Measurements from ENCODE around the gene RASSF5. TPM values are rescaled to one million over a fixed set of nuclear protein-coding genes. Genes with fewer than 3 reads are reported as not detected.
A peak's percentile ranks its signal among the peaks of the same experiment; 100 is the strongest.

RASSF5 gene
- total and polyA plus RNA-seq, 10 of the 15 experiments (the other 5 are each of a cell fraction or from before 2014, with no cell fraction given) = 14.0 to 89.6 (median 68.9) TPM

GRCh38 chr1:206555473-206555935, 48.2 kb downstream of the RASSF5 start:
- Histone ChIP-seq H3K27me3 (replicated peaks in 1 of 2; ENCODE audit: control insufficient read depth in 2 of 2, insufficient read depth in 2 of 2, low read length in 1 of 2) (no peaks in the 10 kb centered on the region), H4K20me1 (ENCODE audit: control insufficient read depth, insufficient read depth) (no peaks in the 10 kb centered on the region), H3K4me2 (ENCODE audit: control insufficient read depth, insufficient read depth) (peak overlapping the region; percentile 84), H3K36me3 (ENCODE audit: control insufficient read depth in 2 of 2, insufficient read depth in 2 of 2, low read length in 1 of 2) (no peaks in the 10 kb centered on the region), H2AFZ (ENCODE audit: control insufficient read depth, low read depth, low read length) (peak overlapping the region; percentile 45), H3K4me3 (peak overlapping the region; percentile 34; the same call in 1 of the 2 replicates), H3K79me2 (ENCODE audit: control insufficient read depth, insufficient read depth, low read length) (peaks cover 48% of the 10 kb centered on the region), H3K27ac (ENCODE audit: control insufficient read depth, insufficient read depth) (peak overlapping the region; percentile 98), H3K9ac (ENCODE audit: control insufficient read depth, insufficient read depth, low read length) (peak overlapping the region; percentile 98), H3K9me3 (replicated peaks; ENCODE audit: control insufficient read depth, insufficient read depth, low read length) (no peaks in the 10 kb centered on the region), H3K4me1 (ENCODE audit: control insufficient read depth, insufficient read depth, low read length) (peaks cover 31% of the 10 kb centered on the region)
- intact Hi-C loops (cut with micrococcal nuclease; ENCODE audit: unreplicated experiment) (loop anchor here (5.0 kb wide), 2 partner anchors 83 to 127 kb away; partner anchors contain the start of genes IKBKE and MAPKAPK2), in situ Hi-C loops (cut with MboI) (no loop called here)
- ChIA-PET CTCF (interaction anchor here (0.7 to 18.4 kb wide), 24 partner anchors 9 to 170 kb away, joined by 3 to 330 read pairs (median 6); partner anchors contain the start of genes EIF2D, IKBKE and RASSF5), POLR2A (interaction anchor here (0.8 to 7.0 kb wide), 15 partner anchors 9 to 90 kb away, joined by 3 to 66 read pairs (median 8); partner anchors contain the start of genes IKBKE and RASSF5), RAD21 (ENCODE audit: unreplicated experiment) (interaction anchor here (0.7 to 9.0 kb wide), 20 partner anchors 9 to 179 kb away, joined by 3 to 95 read pairs (median 6); partner anchors contain the start of gene IKBKE), SMC1A (ENCODE audit: uncharacterized antibody, unreplicated experiment) (interaction anchor here (0.7 to 21.1 kb wide), 16 partner anchors 8 to 426 kb away, joined by 3 to 476 read pairs (median 7); partner anchors contain the start of genes IKBKE and RASSF5)
- no peak for DNase-seq (ENCODE audit: low read depth, low spot score)
- 10% methylated on average over 10 of the region's 10 CpGs for WGBS (ENCODE audit: insufficient coverage, insufficient replicate concordance, low lambda C conversion rate, missing lambda C conversion rate)
- BruUV-seq (replicated peaks) = no TSS peak
- FAIRE-seq = no peak
- TF ChIP-seq POLR2A (IDR thresholded peaks at IDR 0.05; ENCODE audit: low read depth, low read length) (no peak; the same call in 1 of the 2 replicates), POLR2AphosphoS5 (IDR thresholded peaks at IDR 0.05; ENCODE audit: low read length) (0 out of 2 replicates have a peak, but pooled peaks have one; percentile 9), NFYA (IDR thresholded peaks at IDR 0.05; ENCODE audit: borderline replicate concordance, low read depth, low read length) (no peak), TAF1 (IDR thresholded peaks at IDR 0.05; ENCODE audit: borderline replicate concordance, low read depth, low read length) (peak; percentile 31; the same call in 1 of the 2 replicates), CHD1 (IDR thresholded peaks at IDR 0.05; ENCODE audit: low read depth, low read length) (no peak), NBN (IDR thresholded peaks at IDR 0.05) (no peak), KLF5 (IDR thresholded peaks at IDR 0.05; ENCODE audit: partially characterized antibody) (no peak), NR2C2 (IDR thresholded peaks at IDR 0.05; ENCODE audit: borderline replicate concordance, control insufficient read depth, insufficient read length, low read depth) (no peak), YY1 (IDR thresholded peaks at IDR 0.05; ENCODE audit: low read depth, low read length) (0 out of 2 replicates have a peak, but pooled peaks have one; percentile 5), RELB (IDR thresholded peaks at IDR 0.05; ENCODE audit: low read depth) (peak; percentile 74), POLR2AphosphoS2 (IDR thresholded peaks at IDR 0.05; ENCODE audit: low read depth, low read length) (no peak), TCF7 (IDR thresholded peaks at IDR 0.05; ENCODE audit: borderline replicate concordance) (no peak), MYC (IDR thresholded peaks at IDR 0.05; ENCODE audit: insufficient read depth, insufficient read length, insufficient replicate concordance, low read length, severe bottlenecking) (no peak), DPF2 (IDR thresholded peaks at IDR 0.05) (0 out of 2 replicates have a peak, but pooled peaks have one; percentile 2)
- TF ChIP-seq, protein P1, sequence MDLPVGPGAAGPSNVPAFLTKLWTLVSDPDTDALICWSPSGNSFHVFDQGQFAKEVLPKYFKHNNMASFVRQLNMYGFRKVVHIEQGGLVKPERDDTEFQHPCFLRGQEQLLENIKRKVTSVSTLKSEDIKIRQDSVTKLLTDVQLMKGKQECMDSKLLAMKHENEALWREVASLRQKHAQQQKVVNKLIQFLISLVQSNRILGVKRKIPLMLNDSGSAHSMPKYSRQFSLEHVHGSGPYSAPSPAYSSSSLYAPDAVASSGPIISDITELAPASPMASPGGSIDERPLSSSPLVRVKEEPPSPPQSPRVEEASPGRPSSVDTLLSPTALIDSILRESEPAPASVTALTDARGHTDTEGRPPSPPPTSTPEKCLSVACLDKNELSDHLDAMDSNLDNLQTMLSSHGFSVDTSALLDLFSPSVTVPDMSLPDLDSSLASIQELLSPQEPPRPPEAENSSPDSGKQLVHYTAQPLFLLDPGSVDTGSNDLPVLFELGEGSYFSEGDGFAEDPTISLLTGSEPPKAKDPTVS (IDR thresholded peaks at IDR 0.05; ENCODE audit: low read depth, low read length) = peak; percentile 61; the same call in 1 of the 2 replicates
- peak; percentile 18 for ATAC-seq
